Cerebellar nuclear complex (tissue), 1 donor: ENCODE measurements around the gene KCNMA1.

Experiments used
- DNase-seq, 2 experiments: peaks; one replicate each; lab custom pipeline; 2025; lab: John Stamatoyannopoulos, UW

KCNMA1 gene

DNA sequence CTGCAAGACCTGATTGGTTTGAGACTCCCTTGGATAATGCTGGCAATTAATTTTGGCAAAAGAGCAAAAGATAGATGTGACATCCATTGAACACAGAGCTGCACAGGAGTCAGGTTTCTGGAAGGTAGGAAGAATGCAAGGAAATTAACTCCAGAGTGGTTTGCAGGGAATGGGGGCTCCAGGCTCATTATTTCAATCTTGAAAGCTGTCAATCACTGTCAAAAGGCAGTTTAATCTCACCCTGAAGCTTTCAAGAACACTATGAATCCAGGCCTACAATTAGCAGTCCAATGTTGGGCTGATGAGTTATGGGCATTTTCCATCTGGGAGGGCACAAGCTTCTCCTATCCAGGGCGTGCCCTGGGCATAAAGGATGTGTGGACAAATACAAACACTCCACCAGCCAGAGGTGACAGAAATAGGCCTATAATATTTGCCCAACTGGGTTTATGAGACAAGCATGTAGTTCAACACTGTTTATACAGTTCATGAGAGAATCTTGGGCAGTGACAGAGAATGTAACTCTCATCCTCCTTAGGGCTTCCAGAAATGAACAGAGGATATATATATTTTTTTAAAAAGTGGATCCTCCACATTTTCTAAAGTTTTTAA is 80.5 kb downstream of the KCNMA1 start:
- DNase-seq: no peak

GRCh38 chr10:77555591-77556212 is 81.9 kb downstream of the KCNMA1 start:
- no peak for DNase-seq

DNA sequence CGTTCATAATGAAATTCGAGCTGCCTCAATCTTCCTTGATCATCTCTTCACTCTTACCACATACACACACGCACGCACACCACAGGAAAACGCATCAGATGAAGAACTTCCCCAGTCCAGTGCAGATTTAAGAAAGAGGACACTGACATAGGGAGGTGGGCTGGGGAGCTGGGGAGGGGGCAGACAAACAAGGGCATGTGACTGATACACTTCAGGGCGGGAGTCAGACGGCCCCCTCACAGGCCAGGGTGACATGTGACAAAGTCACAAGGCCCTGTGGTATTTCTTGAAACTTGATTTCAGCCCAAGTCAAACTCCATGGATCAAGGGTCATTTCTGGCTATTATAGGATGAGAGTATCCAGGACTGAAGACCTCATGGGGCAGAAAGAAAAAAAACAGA is 82.6 kb downstream of the KCNMA1 start:
- DNase-seq: no peak

- no peak for DNase-seq
These were observed 83.6 kb downstream of the KCNMA1 start for GRCh38 chr10:77553966-77554365.

- DNase-seq: no peak
These were observed 84.3 kb downstream of the KCNMA1 start for GRCh38 chr10:77553311-77553710.

GRCh38 chr10:77552252-77552651 is 85.4 kb downstream of the KCNMA1 start:
- DNase-seq: no peak

DNA sequence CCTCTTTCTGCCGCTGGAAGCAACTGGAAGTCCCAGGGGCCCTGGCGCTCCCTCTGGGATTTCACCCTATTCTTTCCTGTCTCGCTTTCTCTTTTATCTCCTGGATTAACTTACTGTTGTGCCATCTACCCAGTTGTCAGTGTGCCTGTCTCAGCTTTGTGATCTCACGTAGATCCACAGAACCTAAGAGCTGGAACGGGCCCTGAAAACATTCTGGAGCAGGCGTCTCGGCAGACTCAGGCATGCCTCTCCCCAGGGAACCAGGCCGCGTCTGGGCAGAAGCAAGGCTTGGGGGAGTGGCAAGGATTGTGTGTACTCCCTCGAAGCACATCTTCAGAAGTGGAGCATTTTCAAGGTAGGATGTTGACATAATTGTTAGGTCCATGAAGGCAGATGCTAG is 87.2 kb downstream of the KCNMA1 start:
- no peak for DNase-seq

DNA sequence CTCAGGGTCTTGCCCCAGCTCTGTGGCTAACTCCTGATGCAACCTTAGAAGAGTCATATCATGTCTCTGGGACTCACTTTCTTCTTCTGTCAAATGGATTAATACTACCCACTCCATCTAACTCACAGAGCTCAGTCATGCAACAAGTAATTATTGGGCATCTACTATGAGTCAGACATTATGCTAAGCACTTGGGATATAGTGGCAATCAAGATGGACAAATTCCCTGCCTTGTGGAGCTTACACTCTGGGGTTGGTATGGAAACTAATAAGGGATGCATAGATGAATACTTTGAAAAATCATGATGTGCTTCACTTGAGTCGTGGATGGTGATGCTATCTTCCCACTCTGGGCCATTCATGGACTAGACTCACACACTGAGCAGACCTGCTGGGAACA is 88.9 kb downstream of the KCNMA1 start:
- no peak for DNase-seq

GRCh38 chr10:77548157-77548556 is 89.5 kb downstream of the KCNMA1 start:
- DNase-seq: no peak

DNA sequence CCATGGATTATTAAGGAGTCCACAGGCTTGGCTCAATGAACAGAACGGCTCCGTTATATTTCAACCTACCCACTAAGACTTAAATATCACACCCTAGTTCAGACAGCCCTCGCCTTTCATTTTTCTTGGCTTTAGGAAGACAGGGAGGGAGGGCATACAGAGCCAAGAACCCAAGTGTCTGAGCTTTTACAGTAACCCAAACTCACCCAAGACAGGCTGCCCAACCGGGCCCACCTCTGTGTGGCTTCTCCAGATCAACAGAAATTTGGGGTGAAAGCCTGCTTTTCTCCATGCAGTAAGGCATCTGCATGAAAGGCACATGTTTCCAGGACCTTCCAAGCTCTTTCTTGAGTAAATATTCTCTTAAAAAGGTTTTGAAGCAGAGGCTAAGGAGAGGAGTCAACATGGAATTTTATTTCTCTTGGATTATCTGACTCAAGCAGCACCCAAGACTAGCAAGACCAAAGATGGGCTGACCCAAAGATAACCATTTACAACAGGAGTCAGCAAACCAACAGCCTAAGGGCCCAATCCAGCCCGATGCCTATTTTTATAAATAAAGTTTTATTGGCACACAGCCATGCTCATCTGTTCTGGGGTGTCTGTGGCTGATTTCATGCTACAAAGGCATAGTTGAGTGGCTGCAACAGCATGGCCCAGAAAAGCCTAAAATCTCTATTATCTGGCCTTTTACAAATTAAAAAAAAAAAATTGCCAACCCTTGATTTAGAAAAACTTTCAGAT is 90.1 kb downstream of the KCNMA1 start:
- no peak for DNase-seq

DNA sequence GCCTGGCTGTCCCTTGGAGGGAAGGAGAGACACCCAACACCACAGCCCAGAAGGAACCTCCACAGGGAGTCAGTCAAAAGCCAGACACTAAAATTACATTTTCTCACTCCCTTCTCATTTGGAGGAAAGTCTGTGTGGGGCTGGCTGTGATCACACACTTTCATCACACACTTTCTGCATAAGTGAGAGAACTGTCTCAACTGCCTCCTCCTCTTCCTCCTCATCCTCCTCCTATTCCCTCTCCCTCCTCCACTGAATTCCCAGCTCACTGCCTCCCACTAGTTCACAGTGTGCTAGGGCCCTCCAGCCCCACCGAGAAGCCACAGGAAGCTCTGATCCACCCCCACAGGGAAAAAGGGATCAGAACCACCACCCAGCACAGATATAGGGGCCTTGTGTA is 91.6 kb downstream of the KCNMA1 start:
- DNase-seq: no peak

DNA sequence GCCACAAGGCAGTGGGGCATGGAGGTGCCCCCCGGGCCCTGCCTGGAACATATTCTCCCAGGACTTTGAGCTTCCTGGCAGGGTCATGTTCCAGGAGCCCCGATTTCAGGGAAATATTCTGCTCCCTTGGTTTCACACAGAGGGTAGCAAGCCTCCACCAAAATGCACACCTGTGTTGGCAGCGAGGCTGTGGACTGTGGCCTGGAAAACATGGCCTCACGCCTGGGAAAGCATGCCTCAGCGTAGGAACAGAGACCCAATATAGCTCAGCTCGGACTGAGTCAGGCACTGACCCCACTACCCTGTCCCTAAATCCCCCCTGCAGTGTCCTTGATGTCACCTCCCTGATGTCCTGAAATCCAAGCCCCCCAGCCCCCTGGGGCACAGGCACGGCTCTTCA is 92.0 kb downstream of the KCNMA1 start:
- DNase-seq: no peak

DNA sequence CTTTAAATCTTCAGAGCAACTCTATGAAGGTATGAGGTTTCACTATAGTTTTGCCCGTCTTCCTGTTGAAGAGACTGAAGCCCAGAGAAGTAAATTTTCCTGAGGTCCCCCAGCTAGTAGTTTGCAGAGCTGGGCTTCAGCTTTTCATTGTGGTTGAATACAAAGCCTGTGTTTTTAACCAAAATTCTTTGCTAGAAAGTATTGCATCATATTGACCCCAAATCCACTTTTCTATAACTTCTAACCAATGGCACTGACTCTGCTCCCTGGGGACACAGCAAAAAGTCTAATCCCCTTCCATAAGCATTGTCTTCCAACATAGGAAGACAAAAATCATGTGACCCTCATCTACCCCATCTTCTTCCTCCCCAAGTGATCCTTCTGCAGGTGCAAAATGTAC is 93.0 kb downstream of the KCNMA1 start:
- DNase-seq: no peak

DNA sequence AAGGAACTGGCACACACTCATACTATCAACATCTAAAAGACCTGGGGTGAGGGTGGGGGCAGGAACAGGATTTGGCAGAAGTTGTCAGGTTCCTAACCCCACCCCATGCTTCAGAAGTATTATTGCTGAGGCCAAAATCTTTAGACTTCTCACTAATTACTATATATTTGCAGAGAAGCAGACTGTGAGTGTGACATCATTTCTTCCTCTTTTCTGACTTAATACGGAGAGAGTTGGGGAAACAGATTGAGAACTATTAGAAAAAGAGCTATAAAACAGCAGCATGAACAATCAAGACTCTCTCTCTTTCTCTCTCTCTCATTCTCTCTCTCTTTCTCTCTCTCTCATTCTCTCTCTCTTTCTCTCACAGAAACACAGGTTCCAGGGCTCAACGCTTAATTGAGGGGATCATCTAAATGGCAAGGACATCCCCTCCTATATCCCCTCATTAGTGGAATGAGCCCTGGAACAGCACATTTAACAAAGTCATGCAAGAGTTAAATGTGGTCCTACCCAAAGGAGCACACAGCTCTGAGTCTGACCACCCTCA is 94.8 kb downstream of the KCNMA1 start:
- no peak for DNase-seq

DNA sequence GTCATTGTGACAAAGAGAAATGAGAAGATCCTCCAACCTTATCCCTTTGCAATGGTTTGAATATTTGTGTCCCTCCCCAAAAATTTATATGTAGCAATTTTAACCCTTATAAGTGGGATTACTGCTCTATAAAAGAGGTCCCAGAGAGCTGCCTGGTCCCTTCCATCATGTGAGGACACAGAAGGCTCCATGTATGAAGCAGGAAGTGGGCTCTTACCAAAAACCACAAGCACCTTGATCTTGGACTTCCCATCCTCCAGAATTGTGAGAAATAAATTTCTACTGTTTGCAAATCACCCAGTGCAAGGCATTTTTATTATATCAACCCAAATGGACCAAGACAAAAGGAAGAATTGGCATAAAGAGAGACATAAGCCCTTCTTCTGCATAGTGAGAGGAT is 95.7 kb downstream of the KCNMA1 start:
- no peak for DNase-seq

GRCh38 chr10:77541247-77541646 is 96.4 kb downstream of the KCNMA1 start:
- no peak for DNase-seq

- DNase-seq: no peak
These were observed 98.3 kb downstream of the KCNMA1 start for GRCh38 chr10:77539147-77539935.

DNA sequence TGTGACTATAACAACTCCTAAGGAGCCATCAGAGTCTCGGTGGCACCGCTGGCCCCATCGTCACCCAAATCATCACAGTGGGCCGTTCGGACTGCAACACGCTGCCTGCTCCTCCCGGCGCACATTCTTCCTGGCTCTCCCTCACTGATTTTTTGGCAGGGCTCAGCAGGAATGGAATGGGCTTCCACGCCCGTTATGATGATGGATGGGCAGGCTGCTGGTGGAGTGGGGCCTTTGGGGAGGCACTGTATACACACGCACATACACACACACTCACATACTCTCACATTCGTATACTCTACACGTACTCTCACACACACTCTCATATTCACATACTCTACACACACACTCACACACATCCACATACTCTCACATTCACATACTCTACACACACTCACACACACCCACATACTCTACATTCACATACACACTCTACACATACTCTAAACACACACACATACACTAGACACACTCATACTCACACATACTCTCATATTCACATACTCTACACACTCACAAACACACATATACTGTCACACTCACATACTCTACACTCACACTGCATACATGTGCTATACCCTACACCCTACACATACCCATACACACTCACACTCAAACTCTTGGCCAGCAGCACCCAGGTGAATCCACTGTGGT is 99.8 kb downstream of the KCNMA1 start:
- no peak for DNase-seq

DNA sequence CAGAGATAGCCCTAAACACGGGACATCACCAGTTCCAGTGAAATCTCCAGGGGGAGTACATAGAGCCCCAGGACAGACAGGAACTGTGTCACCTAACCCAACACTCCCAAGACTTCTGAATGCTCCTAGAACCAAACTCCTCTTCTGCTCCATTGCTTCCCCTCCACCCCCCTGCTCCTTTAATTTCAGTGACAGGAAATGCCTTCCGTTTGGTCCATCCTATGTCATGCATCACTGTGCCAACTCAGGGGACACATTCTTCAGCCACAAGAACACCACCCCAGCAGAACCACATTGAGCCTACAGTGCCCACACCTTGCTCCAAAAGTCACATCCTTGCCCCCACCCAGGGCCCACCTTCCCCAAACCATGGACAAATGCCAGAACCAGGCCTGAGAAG is 100.5 kb downstream of the KCNMA1 start:
- DNase-seq: no peak

DNA sequence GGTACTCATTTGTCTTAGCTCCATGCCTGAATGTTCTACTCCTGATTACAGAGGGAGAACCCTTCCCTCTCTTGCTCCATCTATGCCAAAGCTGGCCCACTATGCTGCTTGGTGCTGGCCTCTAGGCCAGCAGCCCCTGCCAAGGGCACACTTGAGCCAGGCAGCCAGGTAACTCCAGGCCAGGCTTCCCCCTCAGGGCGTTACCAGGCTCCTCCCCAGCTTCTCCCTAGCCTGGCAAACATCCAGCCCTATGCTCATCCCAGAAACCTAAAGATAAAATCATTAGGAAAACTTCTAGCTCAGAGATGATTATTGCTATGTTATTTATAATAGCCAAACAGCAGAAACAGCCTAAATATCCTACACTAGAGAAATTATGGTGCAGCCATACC is 103.7 kb downstream of the KCNMA1 start:
- no peak for DNase-seq

GRCh38 chr10:77533146-77533886 is 104.3 kb downstream of the KCNMA1 start:
- DNase-seq: no peak
